Gastroesophageal sphincter (tissue), 4 donors: ENCODE results near the gene GPR65. TPM values are rescaled to one million over a fixed set of nuclear protein-coding genes. Genes with fewer than 3 reads are reported as not detected.

Source experiments
- ATAC-seq: fragments of 150-250 bp; one replicate; pipeline ENCODE4 v1.9.1; 2016; ENCODE audit warnings: mild to moderate bottlenecking, moderate library complexity
- H3K27ac ChIP-seq, 4 donors: fragments of 200-600 bp; sonication (generic) in 3 of 4; 1 replicate in 3 of 4; 2 replicates in 1 of 4; pipeline ENCODE4 v1.5.1; 2016 to 2019
- H3K27me3 ChIP-seq: fragments of 200-600 bp; sonication (generic); one replicate; pipeline ENCODE4 v1.5.1; 2019
- H3K36me3 ChIP-seq, 2 donors: fragments of 200-600 bp; sonication (generic); one replicate each; pipeline ENCODE4 v1.5.1; 2019; ENCODE audit warnings: control low read depth in 1 of 2
- H3K4me1 ChIP-seq, 3 donors: fragments of 200-600 bp; sonication (generic); 1 replicate in 2 of 3; 2 replicates in 1 of 3; pipeline ENCODE4 v1.5.1; 2016 to 2019; ENCODE audit warnings: control low read depth in 2 of 3
- H3K4me3 ChIP-seq, 2 donors: fragments of 200-600 bp; sonication (generic); one replicate each; pipeline ENCODE4 v1.5.1; 2019; ENCODE audit warnings: mild to moderate bottlenecking in 1 of 2, moderate library complexity in 1 of 2
- H3K9me3 ChIP-seq, 3 donors: fragments of 200-600 bp; sonication (generic); one replicate each; pipeline ENCODE4 v1.5.1; 2017 to 2019; ENCODE audit warnings: control low read depth in 2 of 3
- CTCF ChIP-seq, 4 experiments: fragments of 200-600 bp in 2 of 4; fragments of 450-650 bp in 2 of 4; sonication (generic) in 1 of 4; IDR thresholded peaks; one replicate each; pipeline ENCODE4 v1.5.1; 2017 to 2019; ENCODE audit warnings: antibody characterized with exemption in 4 of 4, mild to moderate bottlenecking in 2 of 4, moderate library complexity in 2 of 4
- EP300 ChIP-seq: sonication (generic); formaldehyde crosslinking; IDR thresholded peaks from one replicate; pipeline ENCODE4 v1.6.1; 2017; ENCODE audit warnings: antibody characterized with exemption, mild to moderate bottlenecking
- POLR2A ChIP-seq, 2 donors: fragments of 450-650 bp; IDR thresholded peaks; one replicate each; pipeline ENCODE4 v1.6.1; 2017; ENCODE audit warnings: antibody characterized with exemption in 2 of 2, mild to moderate bottlenecking in 2 of 2, moderate library complexity in 1 of 2
- POLR2AphosphoS5 ChIP-seq: sonication (generic); formaldehyde crosslinking; IDR thresholded peaks from one replicate; pipeline ENCODE4 v1.6.1; 2017; ENCODE audit warnings: antibody characterized with exemption
- WGBS, 2 donors: methylation state at CpG; one replicate each; pipeline ENCODE4 v1.1.5; 2018; ENCODE audit warnings: low coverage in 1 of 2; 5-methylcytosine and 5-hydroxymethylcytosine counted together
- total RNA-seq, 4 donors: library from RNA; depleted of rRNA; stranded (reverse); fragments of >200 nt; gene quantifications; one replicate each; pipeline ENCODE4 v1.1.0, GENCODE V29; 2016

Gene GPR65
- total RNA-seq, 4 donors from 2014 or later = 0.47 to 1.5 (median 0.52) TPM

DNA sequence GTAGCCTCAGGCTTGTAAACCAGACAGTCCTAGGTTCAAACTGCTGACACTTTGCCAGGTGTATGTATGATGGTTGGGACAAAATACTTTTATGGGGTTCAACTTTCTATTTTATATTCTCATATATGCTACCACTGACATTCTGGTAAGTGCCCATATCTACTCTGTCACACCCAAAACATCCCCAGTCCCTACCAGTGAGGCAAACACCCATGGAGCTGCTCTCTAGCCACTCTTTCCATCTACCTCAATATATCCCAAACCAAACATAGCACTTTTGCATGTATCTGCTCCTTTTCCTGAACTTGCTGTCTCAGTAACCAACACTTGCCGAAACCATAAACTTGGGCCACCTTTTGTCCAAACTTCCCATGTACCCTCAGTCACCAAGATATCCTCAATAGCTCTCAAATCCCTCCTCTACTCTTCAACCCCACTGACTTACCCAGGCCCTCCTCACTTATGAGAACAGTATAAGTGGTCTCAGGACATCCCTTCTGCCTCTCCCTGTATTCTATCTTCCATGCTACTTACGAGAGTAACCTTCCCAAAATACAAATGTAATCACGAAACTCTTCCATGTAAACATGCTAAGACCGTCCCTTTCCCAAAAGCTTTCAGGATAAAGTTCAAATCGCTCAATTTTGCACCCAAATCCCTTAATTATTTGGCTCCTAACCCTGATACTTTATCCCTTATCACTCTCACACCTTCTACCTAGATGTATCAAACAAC, 15.5 kb upstream of the GPR65 start:
- 86 to 98% methylated on average over 5 of the region's 5 CpGs for WGBS, 2 donors
- Histone ChIP-seq H3K9me3 (no peaks in the 10 kb centered on the region), H3K36me3 (peaks cover 0 to 22% of the 10 kb centered on the region in 2 donors), H3K4me1 (peaks cover 2 to 26% (median 2%) of the 10 kb centered on the region in 3 donors), H3K4me3 (no peak overlapping the region), H3K27ac (no peak overlapping the region), H3K27me3 (no peaks in the 10 kb centered on the region)
- no peak for ATAC-seq
- TF ChIP-seq EP300 (no peak), CTCF (IDR thresholded peaks at IDR 0.05) (no peak), POLR2AphosphoS5 (no peak), POLR2A (IDR thresholded peaks at IDR 0.05) (no peak)

GRCh38 chr14:87989956-87990299, 15.0 kb upstream of the GPR65 start:
- WGBS, 2 donors = 94 to 100% methylated on average over 2 of the region's 2 CpGs
- no peak for ATAC-seq
- H3K36me3 ChIP-seq = peaks cover 0 to 17% of the 10 kb centered on the region in 2 donors
- no peak overlapping the region for H3K27ac ChIP-seq
- no peaks in the 10 kb centered on the region for H3K9me3 ChIP-seq
- TF ChIP-seq CTCF (IDR thresholded peaks at IDR 0.05) (no peak), POLR2A (IDR thresholded peaks at IDR 0.05) (no peak), EP300 (no peak), POLR2AphosphoS5 (no peak)
- H3K27me3 ChIP-seq = no peaks in the 10 kb centered on the region
- H3K4me3 ChIP-seq = no peak overlapping the region
- peaks cover 2 to 26% (median 2%) of the 10 kb centered on the region in 3 donors for H3K4me1 ChIP-seq

GRCh38 chr14:87990682-87991081, 14.3 kb upstream of the GPR65 start:
- WGBS, 2 donors = 81 to 85% methylated on average over 4 of the region's 4 CpGs
- Histone ChIP-seq H3K27ac (peak overlapping the region in 1 of 4 donors; percentile 89), H3K9me3 (no peaks in the 10 kb centered on the region), H3K27me3 (no peaks in the 10 kb centered on the region), H3K4me1 (peaks cover 2 to 26% (median 2%) of the 10 kb centered on the region in 3 donors), H3K4me3 (no peak overlapping the region), H3K36me3 (peaks cover 0 to 11% of the 10 kb centered on the region in 2 donors)
- TF ChIP-seq CTCF (IDR thresholded peaks at IDR 0.05) = no peak
- TF ChIP-seq POLR2AphosphoS5 = no peak
- ATAC-seq = no peak

- H3K27me3 ChIP-seq = no peaks in the 10 kb centered on the region
- peak overlapping the region; percentile 80 to 96 (median 91) for H3K27ac ChIP-seq
- H3K9me3 ChIP-seq = no peaks in the 10 kb centered on the region
- WGBS, 2 donors = 0 to 20% methylated on average over 1 to 7 of the region's 20 CpGs
- no peaks in the 10 kb centered on the region for H3K36me3 ChIP-seq
- TF ChIP-seq POLR2A (IDR thresholded peaks at IDR 0.05) = no peak
- no peak for TF ChIP-seq EP300
- no peak for TF ChIP-seq POLR2AphosphoS5
- no peak for TF ChIP-seq CTCF (IDR thresholded peaks at IDR 0.05)
- H3K4me3 ChIP-seq = peak overlapping the region; percentile 66 to 69
- H3K4me1 ChIP-seq = peaks cover 2 to 26% (median 2%) of the 10 kb centered on the region in 3 donors
- ATAC-seq = no peak
These were observed 12.6 kb upstream of the GPR65 start for GRCh38 chr14:87992346-87992717.
